OCI-M2 (cell line): Measurements from ENCODE around the gene GPC5.
"Not testable (repeated sequence)": the region's sequence is repeated elsewhere in the genome, so short reads cannot be mapped to it uniquely, and the experiment has no call there.

Source experiments
- DNase-seq: peaks from one replicate; lab custom pipeline; 2025; ENCODE audit not compliant: unreplicated experiment; lab: John Stamatoyannopoulos, UW

Gene GPC5

DNA sequence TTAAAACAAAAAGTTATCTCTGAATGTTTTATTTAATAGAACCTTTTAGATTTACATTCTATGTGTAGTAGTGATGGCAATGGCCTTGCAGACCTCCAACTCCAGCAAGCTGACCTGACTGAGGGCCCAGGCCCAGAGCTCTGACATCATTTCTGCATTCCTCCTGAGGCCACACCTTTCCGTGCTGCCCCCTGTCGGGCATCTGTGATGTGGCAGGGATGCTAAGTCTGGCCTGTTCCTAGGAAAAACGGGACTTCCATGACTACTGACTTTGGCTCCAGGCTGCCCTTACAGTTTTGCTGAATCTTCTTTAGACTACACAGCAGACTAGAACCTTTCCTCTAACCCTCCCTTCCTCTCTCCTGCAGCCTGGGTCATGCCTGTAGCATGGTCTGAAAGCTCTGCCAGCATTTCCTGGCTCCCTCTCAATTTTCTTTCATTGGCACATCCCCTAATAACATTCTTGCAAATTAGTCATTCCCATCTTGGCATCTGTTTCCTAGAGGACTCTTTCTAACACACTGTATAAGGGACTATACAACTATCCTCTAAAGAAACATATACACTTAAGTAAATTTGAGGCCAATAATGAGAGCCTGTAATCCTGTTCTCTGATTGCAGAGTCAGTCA lies 249.1 kb downstream of the GPC5 start:
- no peak for DNase-seq

DNA sequence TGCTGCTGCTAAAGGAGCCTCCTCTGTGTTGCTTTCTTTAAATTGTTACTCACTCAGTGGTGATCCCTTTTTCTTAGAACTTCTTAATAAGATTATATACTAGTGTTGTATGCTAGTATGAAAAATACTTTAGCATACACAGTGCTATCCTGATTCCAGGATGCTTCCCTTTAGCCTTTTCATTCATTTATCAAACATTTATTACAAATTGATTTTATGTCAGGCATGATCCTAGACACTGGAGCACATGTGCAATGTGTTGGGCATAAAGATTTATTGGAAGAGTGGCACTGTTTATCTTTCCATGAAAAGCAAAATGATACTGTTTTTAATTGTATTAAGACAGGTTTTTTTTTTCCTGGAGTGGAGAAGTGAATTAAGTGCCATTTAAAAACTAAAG lies 249.6 kb downstream of the GPC5 start:
- no peak for DNase-seq

DNA sequence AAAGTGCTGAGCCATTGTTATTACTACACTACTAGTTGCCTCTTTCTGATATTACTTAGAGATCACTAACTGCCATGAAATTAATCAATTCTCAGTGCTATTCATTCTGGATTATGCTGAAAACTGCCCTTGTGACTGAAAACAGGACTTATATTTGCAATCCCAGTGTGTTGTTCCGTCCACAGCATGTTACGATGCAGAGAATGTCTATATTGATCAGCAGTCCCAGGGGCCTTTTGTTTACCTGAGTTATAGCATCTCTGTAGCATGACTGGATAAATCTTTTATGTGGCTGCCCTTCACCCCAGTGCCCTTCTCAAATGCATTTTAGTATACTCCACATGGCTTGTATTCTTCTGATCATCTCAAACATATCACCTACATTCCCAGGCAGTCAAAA lies 251.0 kb downstream of the GPC5 start:
- DNase-seq: no peak

DNA sequence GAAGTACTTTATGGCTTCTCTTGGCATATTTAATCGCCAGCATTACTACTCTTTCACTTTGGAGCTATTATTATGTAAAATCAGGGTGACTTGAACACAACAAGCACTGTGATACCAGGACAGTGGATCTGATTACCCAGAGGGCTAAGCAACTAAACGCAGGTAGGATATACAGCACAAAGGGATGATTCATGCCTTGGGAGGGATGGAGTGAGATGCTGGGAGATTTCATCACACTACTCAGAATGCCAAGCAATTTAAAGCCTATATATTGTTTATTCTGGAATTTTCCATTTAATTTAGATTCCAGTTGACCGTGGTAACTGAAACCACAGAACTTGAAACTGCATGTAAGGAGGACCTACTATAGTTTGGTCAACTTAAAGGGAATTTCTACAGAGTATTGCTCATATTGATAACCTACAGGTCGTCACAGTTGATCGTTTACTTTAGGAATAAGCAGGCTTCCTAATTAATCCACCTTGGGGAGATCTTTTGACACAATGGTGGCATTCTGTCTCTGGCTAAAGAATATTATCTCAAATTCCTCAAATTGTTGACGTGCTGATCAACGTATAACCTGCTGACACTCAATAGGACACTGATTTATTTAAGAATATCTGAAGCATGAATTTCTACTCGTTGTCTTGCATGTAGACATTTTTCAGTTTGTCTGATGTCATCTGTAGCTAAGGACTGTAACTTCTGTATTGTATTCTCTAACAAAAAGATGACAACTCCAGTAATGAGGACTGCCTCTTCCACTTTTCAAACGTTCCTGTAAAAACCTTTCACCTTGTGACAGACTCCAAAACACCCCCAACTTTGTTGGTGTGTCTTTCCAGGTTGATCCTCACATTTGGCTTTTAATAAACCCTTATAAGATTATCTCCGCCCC lies 254.2 kb downstream of the GPC5 start:
- DNase-seq: no peak

DNA sequence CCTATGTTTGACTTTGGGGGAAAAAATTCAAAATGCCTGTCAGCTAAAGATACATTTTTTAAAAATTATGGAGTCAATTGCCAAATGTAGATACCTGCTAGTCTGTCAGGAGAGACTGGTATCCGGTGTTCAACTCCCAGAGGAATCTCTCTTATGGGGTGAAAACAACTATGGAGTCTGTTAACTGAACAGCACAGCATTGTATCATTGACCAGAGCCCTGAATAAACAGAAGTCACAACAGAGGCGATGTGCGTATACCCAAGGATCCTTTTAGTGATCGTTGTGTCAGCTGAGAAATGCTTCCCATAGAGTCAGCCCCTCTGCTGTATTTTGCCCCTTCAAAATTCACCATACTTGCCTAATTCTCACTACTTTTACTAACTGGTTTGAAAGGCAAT lies 257.3 kb downstream of the GPC5 start:
- no peak for DNase-seq

DNA sequence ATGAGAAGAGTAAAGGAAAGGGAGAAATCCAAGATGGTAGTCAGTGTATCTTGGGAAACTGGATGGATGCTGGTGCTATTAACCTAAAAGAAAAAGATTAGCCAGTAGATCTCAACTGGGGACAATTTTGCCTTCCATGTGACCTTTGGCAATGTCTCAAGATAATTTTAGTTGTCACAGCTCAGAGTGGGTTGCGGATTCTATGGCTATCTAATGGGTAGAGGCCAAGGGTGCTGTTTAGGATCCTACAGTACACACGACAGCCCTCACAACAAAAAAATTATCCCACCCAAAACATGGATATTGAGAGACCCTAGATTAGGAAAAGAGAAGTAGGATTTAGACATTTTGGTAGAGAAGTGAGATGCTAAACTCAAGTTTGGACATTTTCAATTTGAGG lies 258.9 kb downstream of the GPC5 start:
- DNase-seq: no peak

- no peak for DNase-seq
These were observed 261.0 kb downstream of the GPC5 start for GRCh38 chr13:91659256-91660075.

DNA sequence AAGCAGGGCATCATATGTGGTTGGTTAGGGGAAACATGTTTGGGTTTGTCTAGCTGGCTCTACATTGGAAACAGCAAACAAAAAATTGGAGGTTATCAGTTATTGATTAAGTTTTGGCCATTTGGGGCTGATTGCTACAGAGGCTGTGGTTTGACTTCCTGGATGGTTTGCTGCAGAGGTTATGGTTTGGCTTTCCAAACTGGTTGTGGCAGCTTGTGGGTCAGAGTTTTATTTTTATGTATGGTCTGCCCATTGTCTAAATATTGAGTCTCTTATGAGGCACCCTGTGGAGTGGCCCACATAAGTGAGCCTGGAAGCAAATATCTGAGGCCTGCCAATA lies 261.6 kb downstream of the GPC5 start:
- no peak for DNase-seq

GRCh38 chr13:91661692-91662490 lies 263.5 kb downstream of the GPC5 start:
- DNase-seq: no peak

- DNase-seq: no peak
These were observed 265.6 kb downstream of the GPC5 start for GRCh38 chr13:91664039-91664438.

DNA sequence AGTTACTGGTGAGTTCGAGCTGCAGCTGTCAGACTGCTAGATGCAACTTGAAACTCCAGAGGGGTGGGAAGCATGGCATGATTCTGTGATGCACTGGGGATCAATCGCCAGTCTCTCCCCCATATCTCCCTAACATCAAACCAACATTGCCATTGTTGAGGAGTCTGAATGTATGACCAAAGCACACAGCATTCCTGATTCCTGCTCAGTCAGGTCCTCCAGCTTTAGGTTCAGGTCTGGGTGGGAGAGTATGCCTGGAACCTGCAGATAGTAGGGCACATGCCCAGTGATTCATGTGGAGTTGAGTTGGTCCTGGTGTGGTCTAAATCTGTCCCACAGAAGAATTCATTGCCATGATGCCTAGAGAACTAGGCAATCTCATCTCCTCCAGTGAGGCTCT lies 269.1 kb downstream of the GPC5 start:
- no peak for DNase-seq

DNA sequence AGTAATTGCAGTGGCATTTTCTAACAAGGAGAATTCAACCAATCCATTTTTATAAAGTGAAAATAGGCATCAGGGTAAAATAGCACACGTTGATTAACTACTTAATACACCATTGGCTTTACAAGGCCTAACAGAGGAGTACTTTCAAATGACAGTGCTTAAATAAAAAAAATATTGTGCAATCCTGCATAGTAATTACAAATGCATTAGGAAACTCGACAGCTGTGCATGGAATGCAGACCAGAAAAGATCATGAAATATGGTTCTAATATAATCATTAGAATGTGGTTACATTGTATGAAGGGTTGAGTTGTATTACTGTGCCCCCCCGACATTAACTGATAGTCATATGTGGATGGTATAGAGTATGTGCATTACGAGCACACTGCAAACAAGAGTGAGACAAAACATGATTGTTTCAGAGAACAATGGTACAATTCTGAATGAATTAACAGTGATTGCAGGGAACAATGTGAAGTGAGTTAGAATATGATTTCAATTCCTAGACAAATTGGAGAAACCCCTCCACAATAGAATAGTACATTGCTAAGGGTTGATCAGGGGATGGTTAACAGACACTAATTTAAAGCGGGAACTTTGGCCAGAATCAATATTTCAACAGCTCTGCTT lies 270.6 kb downstream of the GPC5 start:
- DNase-seq: no peak

DNA sequence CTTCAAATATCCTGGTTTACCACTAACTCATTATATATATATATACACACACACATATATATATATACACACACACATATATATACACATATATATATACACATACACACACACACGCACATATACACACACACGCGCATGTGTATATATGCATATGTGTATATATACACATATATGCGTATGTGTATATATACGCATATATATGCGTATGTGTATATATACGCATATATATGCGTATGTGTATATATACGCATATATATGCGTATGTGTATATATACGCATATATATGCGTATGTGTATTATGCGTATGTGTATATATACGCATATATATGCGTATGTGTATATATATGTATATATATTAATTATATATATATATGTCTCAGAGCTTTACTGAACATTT lies 275.9 kb downstream of the GPC5 start:
- DNase-seq: not testable (repeated sequence)

DNA sequence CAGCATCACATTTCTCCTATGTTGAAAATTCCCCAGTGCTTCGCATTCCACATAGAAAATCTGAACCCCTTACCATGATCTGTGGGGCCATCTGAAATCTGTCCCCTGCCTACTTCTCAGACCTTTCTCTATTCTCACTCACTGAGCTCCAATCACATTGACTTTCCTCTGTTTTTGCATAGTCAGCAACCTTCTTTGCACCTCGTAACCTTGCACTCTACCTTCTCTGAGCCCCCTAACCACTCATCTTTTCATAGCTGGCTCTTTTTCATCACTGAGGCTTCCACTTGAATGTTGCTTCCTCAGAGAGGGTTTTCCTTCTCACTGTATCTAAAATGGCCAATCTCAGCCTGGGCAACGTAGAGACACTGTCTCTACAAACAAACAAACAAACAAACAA lies 286.3 kb downstream of the GPC5 start:
- DNase-seq: no peak

GRCh38 chr13:91690944-91691343 lies 292.5 kb downstream of the GPC5 start:
- no peak for DNase-seq

DNA sequence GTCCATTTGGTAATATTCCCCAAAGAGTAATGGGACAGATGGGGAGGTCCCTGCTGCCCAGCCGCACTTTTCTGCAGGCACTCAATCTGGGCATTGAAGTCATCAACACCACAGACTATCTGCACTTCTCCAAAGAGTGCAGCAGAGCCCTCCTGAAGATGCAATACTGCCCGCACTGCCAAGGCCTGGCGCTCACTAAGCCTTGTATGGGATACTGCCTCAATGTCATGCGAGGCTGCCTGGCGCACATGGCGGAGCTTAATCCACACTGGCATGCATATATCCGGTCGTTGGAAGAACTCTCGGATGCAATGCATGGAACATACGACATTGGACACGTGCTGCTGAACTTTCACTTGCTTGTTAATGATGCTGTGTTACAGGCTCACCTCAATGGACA lies 295.0 kb downstream of the GPC5 start:
- no peak for DNase-seq

DNA sequence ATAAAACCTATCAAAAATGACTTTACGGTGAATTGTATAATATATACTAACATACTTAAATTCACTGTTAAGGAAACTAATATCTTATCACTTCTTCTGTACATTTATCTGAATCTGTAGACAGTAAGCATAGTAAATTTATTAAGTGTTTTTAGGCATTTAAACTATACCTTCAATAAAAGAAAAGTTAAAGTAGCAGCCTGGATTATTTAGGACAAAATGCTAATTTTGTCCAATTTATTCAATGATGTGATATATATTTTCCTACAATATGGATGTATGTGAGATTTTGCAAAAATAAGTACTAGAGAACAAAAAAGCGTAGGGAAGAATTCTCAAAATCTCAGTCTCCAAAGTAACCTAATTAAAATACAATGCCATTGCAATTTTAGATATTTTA lies 299.9 kb downstream of the GPC5 start:
- DNase-seq: no peak

DNA sequence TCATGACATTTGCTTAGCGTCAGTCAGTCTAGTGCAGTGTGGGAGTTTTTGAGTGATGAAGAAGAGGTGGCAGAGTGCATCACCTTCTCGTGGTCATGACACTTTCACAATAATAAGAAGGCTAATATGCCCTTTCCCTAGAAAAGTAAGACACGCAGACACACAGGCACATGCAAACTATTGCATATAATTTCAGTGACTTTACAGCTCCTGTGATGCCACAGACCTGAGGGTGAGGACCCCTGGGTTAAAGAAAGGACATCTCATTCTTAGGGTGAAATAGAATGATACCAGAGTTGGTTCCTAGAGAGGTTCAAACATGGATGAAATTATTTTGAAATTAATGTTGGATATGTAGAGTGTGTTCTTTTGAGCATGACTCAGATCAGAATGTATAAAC lies 300.3 kb downstream of the GPC5 start:
- DNase-seq: no peak

DNA sequence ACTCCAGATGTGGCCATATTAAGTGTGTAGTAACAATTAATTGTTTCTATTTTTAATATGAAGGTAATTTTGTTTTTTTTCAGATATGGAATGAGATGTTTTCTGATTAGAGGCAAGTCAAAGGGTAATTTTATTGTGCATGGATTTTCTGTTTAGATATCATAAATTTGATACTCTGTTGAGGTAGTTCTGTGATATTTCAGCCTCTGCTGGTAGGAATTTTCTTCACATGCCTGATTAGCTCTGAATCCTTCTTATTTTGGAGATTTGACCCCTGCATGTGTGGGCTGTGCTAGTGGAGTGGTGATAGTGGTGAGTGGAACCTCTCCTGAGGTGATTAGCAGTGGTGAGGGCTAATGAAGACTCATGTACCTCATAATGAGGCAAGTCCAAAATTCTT lies 301.4 kb downstream of the GPC5 start:
- DNase-seq: no peak

DNA sequence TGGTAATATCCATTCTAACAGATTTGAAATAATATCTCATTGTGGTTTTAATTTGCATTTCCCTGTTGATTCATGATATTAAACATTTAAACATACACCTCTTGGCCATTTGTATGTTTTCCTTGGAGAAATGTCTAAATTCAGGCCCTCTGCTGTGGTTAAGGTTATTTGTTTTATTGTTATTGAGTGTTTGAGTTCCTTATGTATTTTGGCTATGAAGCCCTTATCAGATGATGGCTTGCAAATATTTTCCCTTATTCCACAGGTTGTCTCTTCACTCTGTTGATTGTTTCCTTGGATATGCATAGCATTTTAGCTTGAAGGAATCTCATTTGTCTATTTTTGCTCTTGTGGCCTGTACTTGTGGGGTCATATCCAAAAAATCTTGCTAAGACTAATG lies 303.6 kb downstream of the GPC5 start:
- no peak for DNase-seq

GRCh38 chr13:91702411-91702810 lies 304.0 kb downstream of the GPC5 start:
- DNase-seq: no peak
